AG04450 (cell line): ENCODE measurements around the gene TGM1. TPM values are rescaled to one million over a fixed set of nuclear protein-coding genes. Genes with fewer than 3 reads are reported as not detected.

Experiments used
- CTCF ChIA-PET: fragments of 300-600, 350-600 bp; formaldehyde crosslinking; extraction: SDS; loops from one replicate; lab custom pipeline; 2022; ENCODE audit warnings: antibody characterized with exemption, inconsistent platforms; lab: Charles Lee
- POLR2A ChIA-PET: fragments of 350-600 bp; formaldehyde crosslinking; extraction: SDS; loops from one replicate; lab custom pipeline; 2021; ENCODE audit warnings: antibody characterized with exemption, inconsistent platforms; lab: Yijun Ruan, JAX
- DNase-seq: peaks from one replicate; pipeline ENCODE4 v3.0.0-alpha.2; 2011; ENCODE audit warnings: low read depth, low spot score
- H3K27ac ChIP-seq: one replicate; pipeline ENCODE4 v1.5.1; 2012; ENCODE audit warnings: low read depth, low read length, control low read depth
- H3K27me3 ChIP-seq: one replicate; pipeline ENCODE4 v1.6.0; 2012; ENCODE audit warnings: low read length; ENCODE audit not compliant: control insufficient read depth, insufficient read depth
- H3K4me3 ChIP-seq: 2 replicates; pipeline ENCODE4 v1.5.1; 2011; ENCODE audit warnings: mild to moderate bottlenecking, low read depth, low read length, control low read depth
- H3K9me3 ChIP-seq: 2 replicates; pipeline ENCODE4 v1.5.1; 2012; ENCODE audit warnings: low read length; ENCODE audit not compliant: control insufficient read depth, insufficient read depth
- polyA plus RNA-seq: library from polyadenylated mRNA; depleted of rRNA; stranded (reverse); fragments of >200 nt; gene quantifications from 2 replicates; pipeline ENCODE4 v1.2.3, GENCODE V29; 2011
- TF ChIP-seq, protein P1 (sequence below): IDR thresholded peaks from 2 replicates; pipeline ENCODE4 v1.5.1; 2011; ENCODE audit warnings: low read depth, low read length, control low read depth, inconsistent platforms

Gene TGM1
- polyA plus RNA-seq, 1 experiment, result 0.97 TPM

DNA sequence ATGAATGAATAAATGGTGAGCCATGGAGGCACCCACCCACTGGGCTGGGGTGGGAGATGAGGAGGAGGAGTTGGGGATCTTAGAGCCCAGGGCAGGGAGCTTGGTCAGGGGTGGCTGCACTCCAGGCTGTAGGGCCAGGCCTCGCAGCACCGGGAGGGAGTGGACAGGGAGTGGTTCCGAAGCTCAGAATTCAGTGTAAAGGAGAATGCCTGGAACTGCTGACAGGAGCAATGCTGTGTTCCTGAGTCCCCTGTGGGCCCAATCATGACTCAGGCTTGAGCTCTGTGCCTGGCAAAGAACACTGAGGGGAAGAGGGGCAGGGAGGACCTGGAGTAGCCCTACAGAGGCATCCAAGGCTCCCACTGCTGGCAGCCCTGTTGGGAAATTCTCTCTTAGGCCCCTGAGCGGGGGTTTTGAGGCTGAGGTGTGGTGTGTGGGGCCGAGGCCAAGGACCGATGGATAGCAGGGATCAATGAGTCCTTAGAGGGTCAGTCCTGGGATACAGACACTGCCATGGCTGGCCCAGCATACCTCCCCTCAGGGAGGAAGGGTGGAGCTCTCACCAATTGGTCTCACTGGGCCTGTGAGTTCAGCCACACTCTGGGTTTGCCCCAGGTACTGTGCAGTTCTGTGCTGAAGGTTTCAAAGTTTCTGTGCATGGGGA is 18.0 kb upstream of the TGM1 start:
- Histone ChIP-seq H3K27me3 (no peaks in the 10 kb centered on the region), H3K4me3 (no peak overlapping the region), H3K27ac (no peak overlapping the region), H3K9me3 (no peaks in the 10 kb centered on the region)
- ChIA-PET POLR2A (no interaction called here), CTCF (interaction anchor here (1.3 to 2.8 kb wide), 2 partner anchors 9 to 16 kb away, joined by 3 to 9 read pairs; partner anchors contain the start of gene RABGGTA)
- TF ChIP-seq, protein P1, sequence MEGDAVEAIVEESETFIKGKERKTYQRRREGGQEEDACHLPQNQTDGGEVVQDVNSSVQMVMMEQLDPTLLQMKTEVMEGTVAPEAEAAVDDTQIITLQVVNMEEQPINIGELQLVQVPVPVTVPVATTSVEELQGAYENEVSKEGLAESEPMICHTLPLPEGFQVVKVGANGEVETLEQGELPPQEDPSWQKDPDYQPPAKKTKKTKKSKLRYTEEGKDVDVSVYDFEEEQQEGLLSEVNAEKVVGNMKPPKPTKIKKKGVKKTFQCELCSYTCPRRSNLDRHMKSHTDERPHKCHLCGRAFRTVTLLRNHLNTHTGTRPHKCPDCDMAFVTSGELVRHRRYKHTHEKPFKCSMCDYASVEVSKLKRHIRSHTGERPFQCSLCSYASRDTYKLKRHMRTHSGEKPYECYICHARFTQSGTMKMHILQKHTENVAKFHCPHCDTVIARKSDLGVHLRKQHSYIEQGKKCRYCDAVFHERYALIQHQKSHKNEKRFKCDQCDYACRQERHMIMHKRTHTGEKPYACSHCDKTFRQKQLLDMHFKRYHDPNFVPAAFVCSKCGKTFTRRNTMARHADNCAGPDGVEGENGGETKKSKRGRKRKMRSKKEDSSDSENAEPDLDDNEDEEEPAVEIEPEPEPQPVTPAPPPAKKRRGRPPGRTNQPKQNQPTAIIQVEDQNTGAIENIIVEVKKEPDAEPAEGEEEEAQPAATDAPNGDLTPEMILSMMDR, result no peak
- DNase-seq, result no peak

DNA sequence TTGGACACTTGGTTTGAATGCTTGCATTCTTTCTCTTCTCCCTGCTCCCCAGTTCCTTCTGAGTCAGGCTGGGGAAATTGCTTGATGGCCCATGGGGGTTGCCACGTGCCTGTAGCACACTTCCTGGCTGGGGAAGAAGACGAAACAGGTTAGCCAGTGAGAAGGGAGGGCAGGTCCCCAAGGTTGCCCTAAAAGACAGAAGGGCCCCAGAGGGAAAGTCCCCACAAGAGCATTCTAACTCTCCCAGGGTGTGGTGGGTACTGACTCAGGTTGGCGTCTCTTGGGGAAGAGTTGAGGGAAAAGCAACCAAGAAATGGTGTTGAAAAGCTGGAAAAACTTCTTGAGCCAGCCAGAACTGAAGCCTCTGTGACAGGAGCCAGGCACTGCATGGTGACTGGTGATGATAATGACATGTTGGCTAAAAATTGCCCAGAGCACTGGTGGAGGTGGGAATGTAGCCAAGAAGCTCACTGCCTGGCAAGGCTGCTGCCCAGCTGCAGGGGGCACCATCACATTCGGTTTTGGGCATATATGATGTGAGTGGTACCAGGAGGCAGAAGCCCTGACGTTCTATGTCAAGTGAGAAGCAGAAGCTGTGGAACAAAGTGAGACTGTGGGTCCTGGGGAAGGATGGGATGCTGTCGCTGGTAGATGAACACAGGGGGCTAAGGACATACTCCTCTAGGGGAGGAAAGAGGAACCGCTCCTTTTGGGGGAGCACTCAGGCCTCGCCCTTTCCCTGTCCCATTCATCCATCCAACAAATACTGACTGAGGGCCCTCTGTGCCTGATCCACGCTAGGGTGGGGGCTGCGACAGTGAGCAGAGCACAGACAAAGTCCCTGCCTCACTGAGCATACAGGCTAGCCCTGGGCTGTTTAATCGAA is 16.6 kb upstream of the TGM1 start:
- H3K27ac ChIP-seq, result no peak overlapping the region
- no peaks in the 10 kb centered on the region for H3K27me3 ChIP-seq
- H3K9me3 ChIP-seq, result no peaks in the 10 kb centered on the region
- DNase-seq, result no peak
- CTCF ChIA-PET, result interaction anchor here (0.5 to 2.8 kb wide), 5 partner anchors 9 to 37 kb away, joined by 3 to 9 read pairs (median 3); partner anchors contain the start of genes CIDEB and TINF2
- POLR2A ChIA-PET, result interaction anchor here (0.8 kb wide), 1 partner anchor 20 kb away, joined by 3 read pairs; the partner anchor contains the start of genes DHRS1 and NOP9
- H3K4me3 ChIP-seq, result no peak overlapping the region
- TF ChIP-seq, protein P1, result 0 out of 2 replicates have a peak, but pooled peaks have one; percentile 2

DNA sequence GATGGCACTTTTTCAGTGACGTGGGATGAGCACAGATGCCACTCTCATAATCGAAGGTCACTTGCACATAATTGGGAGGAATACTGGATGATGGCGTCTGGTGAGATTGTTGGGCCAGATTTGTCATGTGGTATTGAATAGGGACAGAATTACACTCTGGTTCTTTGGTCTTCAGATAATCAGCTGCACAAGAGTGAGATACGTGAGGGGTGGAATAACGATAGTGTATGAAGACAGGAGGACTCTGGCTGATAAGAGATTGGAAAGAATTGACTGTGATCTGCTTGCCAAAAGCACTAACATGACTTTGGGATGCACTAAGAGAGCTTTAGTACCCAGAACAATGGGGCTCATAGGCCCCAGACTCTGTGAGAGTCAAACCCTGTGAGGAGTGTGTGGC is 15.4 kb upstream of the TGM1 start:
- TF ChIP-seq, protein P1, result no peak
- POLR2A ChIA-PET, result no interaction called here

DNA sequence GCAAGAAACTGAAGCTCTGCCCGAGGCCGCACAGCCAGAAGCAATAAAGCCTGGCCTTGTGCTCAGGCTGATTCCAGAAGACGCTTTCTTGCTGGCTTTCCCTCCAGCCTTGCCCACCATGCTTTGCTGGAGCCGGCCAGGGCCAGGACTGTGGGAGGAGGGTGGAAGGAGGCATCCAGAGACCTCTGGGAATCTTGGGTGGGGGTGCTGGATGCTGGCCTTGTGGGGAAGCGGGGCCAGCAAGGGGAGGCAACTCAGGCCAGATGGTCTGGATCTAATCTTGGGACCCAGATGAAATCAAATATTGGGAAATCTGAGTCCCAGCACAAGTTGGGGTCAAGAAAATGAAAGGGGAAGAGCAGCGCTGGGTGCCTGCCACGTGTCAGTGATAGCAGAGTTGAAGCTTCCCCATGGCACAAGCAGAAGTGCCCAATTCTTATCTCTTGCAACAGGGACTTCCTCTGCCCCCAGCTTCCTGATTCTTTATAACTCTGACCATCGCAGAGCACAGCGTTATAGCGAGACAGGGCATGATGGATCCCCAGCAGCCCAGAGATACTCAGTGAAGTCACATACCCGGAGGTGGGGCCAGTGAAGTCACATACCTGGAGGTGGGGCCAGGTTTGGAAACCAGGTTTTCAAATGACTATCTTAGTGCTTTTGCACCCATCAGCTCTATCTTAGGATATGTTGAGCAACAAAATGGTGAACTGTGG is 14.8 kb upstream of the TGM1 start:
- no peak for DNase-seq
- POLR2A ChIA-PET, result no interaction called here
- no peak overlapping the region for H3K27ac ChIP-seq
- H3K4me3 ChIP-seq, result no peak overlapping the region
- no peaks in the 10 kb centered on the region for H3K27me3 ChIP-seq
- CTCF ChIA-PET, result interaction anchor here (0.7 to 1.5 kb wide), 2 partner anchors 19 to 30 kb away, joined by 3 to 4 read pairs; partner anchors contain the start of gene CIDEB
- H3K9me3 ChIP-seq, result no peaks in the 10 kb centered on the region
- TF ChIP-seq, protein P1, result no peak

More for the DNA sequence above, 15.4 kb upstream of the TGM1 start:
- Histone ChIP-seq H3K9me3 (no peaks in the 10 kb centered on the region), H3K27ac (no peak overlapping the region), H3K4me3 (no peak overlapping the region), H3K27me3 (no peaks in the 10 kb centered on the region)
- no peak for DNase-seq
- CTCF ChIA-PET, result interaction anchor here (0.7 to 1.5 kb wide), 4 partner anchors 18 to 36 kb away, joined by 3 to 4 read pairs (median 3); partner anchors contain the start of genes CIDEB and TINF2
